Measurements from ENCODE around the gene S1PR4.

The S1PR4 gene

GRCh38 chr19:3154957-3155736, 23.4 kb upstream of the S1PR4 start:
- Histone ChIP-seq H3K4me1 (ENCODE audit: control insufficient read depth, low read length) (peaks cover 23% of the 10 kb centered on the region), H3K4me3 (ENCODE audit: low read length) (peak overlapping the region; percentile 54), H3K27ac (ENCODE audit: low read depth, low read length) (no peak overlapping the region)

GRCh38 chr19:3157096-3157845, 21.3 kb upstream of the S1PR4 start:
- Histone ChIP-seq H3K36me3 (ENCODE audit: control insufficient read depth, low read length) (no peaks in the 10 kb centered on the region), H3K4me1 (ENCODE audit: control insufficient read depth, low read length) (peaks cover 23% of the 10 kb centered on the region), H3K9me2 (replicated peaks; ENCODE audit: control insufficient read depth, low read length) (no peaks in the 10 kb centered on the region), H3F3A (ENCODE audit: control insufficient read depth, insufficient read depth) (0 out of 2 replicates have a peak, but pooled peaks cover 2% of the 10 kb centered on the region), H3K79me2 (ENCODE audit: control insufficient read depth, low read length) (no peaks in the 10 kb centered on the region), H4K20me1 (ENCODE audit: control insufficient read depth, insufficient read depth, low read depth, low read length) (no peaks in the 10 kb centered on the region), H3K4me2 (ENCODE audit: low read length) (no peak overlapping the region), H3K4me3 (ENCODE audit: low read length) (no peak overlapping the region), H3K9me3 (ENCODE audit: control insufficient read depth, insufficient read depth, low read length) (no peaks in the 10 kb centered on the region; the same call in 1 of the 2 replicates), H3K27ac (ENCODE audit: low read depth, low read length) (no peak overlapping the region), H3K27me3 (ENCODE audit: control insufficient read depth, low read length) (peaks cover 6% of the 10 kb centered on the region; the same call in 1 of the 2 replicates)
- no peak for TF ChIP-seq EZH2phosphoT487 (IDR thresholded peaks at IDR 0.05; ENCODE audit: borderline replicate concordance, low read length)
- TF ChIP-seq, protein P1, sequence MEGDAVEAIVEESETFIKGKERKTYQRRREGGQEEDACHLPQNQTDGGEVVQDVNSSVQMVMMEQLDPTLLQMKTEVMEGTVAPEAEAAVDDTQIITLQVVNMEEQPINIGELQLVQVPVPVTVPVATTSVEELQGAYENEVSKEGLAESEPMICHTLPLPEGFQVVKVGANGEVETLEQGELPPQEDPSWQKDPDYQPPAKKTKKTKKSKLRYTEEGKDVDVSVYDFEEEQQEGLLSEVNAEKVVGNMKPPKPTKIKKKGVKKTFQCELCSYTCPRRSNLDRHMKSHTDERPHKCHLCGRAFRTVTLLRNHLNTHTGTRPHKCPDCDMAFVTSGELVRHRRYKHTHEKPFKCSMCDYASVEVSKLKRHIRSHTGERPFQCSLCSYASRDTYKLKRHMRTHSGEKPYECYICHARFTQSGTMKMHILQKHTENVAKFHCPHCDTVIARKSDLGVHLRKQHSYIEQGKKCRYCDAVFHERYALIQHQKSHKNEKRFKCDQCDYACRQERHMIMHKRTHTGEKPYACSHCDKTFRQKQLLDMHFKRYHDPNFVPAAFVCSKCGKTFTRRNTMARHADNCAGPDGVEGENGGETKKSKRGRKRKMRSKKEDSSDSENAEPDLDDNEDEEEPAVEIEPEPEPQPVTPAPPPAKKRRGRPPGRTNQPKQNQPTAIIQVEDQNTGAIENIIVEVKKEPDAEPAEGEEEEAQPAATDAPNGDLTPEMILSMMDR (IDR thresholded peaks at IDR 0.05; ENCODE audit: low read depth, low read length, poor library complexity, severe bottlenecking): no peak

More at GRCh38 chr19:3154957-3155736, 23.4 kb upstream of the S1PR4 start:
- Histone ChIP-seq H3K9me2 (replicated peaks; ENCODE audit: control insufficient read depth, low read length) (no peaks in the 10 kb centered on the region), H3F3A (ENCODE audit: control insufficient read depth, insufficient read depth) (0 out of 2 replicates have a peak, but pooled peaks cover 2% of the 10 kb centered on the region), H3K4me2 (ENCODE audit: low read length) (peak overlapping the region; percentile 62), H4K20me1 (ENCODE audit: control insufficient read depth, insufficient read depth, low read depth, low read length) (no peaks in the 10 kb centered on the region), H3K79me2 (ENCODE audit: control insufficient read depth, low read length) (no peaks in the 10 kb centered on the region), H3K9me3 (ENCODE audit: control insufficient read depth, insufficient read depth, low read length) (no peaks in the 10 kb centered on the region; the same call in 1 of the 2 replicates), H3K27me3 (ENCODE audit: control insufficient read depth, low read length) (peaks cover 6% of the 10 kb centered on the region; the same call in 1 of the 2 replicates), H3K36me3 (ENCODE audit: control insufficient read depth, low read length) (no peaks in the 10 kb centered on the region)
- TF ChIP-seq, protein P1 (IDR thresholded peaks at IDR 0.05; ENCODE audit: low read depth, low read length, poor library complexity, severe bottlenecking): no peak
- no peak for TF ChIP-seq EZH2phosphoT487 (IDR thresholded peaks at IDR 0.05; ENCODE audit: borderline replicate concordance, low read length)

GRCh38 chr19:3159565-3159964, 19.0 kb upstream of the S1PR4 start:
- Histone ChIP-seq H3K79me2 (ENCODE audit: control insufficient read depth, low read length) (no peaks in the 10 kb centered on the region), H3K4me2 (ENCODE audit: low read length) (no peak overlapping the region; the same call in 1 of the 2 replicates), H3K27ac (ENCODE audit: low read depth, low read length) (no peak overlapping the region), H3K4me3 (ENCODE audit: low read length) (no peak overlapping the region), H3K36me3 (ENCODE audit: control insufficient read depth, low read length) (no peaks in the 10 kb centered on the region), H3K9me2 (replicated peaks; ENCODE audit: control insufficient read depth, low read length) (no peaks in the 10 kb centered on the region), H4K20me1 (ENCODE audit: control insufficient read depth, insufficient read depth, low read depth, low read length) (no peaks in the 10 kb centered on the region), H3F3A (ENCODE audit: control insufficient read depth, insufficient read depth) (0 out of 2 replicates have a peak, but pooled peaks cover 2% of the 10 kb centered on the region), H3K9me3 (ENCODE audit: control insufficient read depth, insufficient read depth, low read length) (no peaks in the 10 kb centered on the region), H3K27me3 (ENCODE audit: control insufficient read depth, low read length) (peaks cover 10% of the 10 kb centered on the region), H3K4me1 (ENCODE audit: control insufficient read depth, low read length) (peaks cover 27% of the 10 kb centered on the region)
- TF ChIP-seq, protein P1 (IDR thresholded peaks at IDR 0.05; ENCODE audit: low read depth, low read length, poor library complexity, severe bottlenecking): no peak
- TF ChIP-seq EZH2phosphoT487 (IDR thresholded peaks at IDR 0.05; ENCODE audit: borderline replicate concordance, low read length): no peak

Data from DOHH2 (cell line).